Measurements from ENCODE around the gene PGS1.

Gene PGS1

GRCh38 chr17:78332991-78333390 lies 45.5 kb upstream of the PGS1 start:
- Histone ChIP-seq H2AFZ (ENCODE audit: low read depth) (no peak overlapping the region), H3K36me3 (ENCODE audit: insufficient read depth) (no peaks in the 10 kb centered on the region), H3K27me3 (ENCODE audit: insufficient read depth, low read depth) (peaks cover 10% of the 10 kb centered on the region; the same call in 1 of the 2 replicates), H3K4me1 (ENCODE audit: low read depth, poor library complexity, severe bottlenecking) (peaks cover 8% of the 10 kb centered on the region), H4K20me1 (ENCODE audit: insufficient read depth) (no peaks in the 10 kb centered on the region), H3K27ac (no peak overlapping the region), H3K4me2 (no peak overlapping the region), H3K79me2 (ENCODE audit: insufficient read depth, low read depth) (no peaks in the 10 kb centered on the region), H3K9ac (no peak overlapping the region), H3K4me3 (IDR thresholded peaks at IDR 0.05; ENCODE audit: insufficient read depth, low read depth, low read length) (no peak overlapping the region)
- TF ChIP-seq, protein P1, sequence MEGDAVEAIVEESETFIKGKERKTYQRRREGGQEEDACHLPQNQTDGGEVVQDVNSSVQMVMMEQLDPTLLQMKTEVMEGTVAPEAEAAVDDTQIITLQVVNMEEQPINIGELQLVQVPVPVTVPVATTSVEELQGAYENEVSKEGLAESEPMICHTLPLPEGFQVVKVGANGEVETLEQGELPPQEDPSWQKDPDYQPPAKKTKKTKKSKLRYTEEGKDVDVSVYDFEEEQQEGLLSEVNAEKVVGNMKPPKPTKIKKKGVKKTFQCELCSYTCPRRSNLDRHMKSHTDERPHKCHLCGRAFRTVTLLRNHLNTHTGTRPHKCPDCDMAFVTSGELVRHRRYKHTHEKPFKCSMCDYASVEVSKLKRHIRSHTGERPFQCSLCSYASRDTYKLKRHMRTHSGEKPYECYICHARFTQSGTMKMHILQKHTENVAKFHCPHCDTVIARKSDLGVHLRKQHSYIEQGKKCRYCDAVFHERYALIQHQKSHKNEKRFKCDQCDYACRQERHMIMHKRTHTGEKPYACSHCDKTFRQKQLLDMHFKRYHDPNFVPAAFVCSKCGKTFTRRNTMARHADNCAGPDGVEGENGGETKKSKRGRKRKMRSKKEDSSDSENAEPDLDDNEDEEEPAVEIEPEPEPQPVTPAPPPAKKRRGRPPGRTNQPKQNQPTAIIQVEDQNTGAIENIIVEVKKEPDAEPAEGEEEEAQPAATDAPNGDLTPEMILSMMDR (conservative IDR thresholded peaks at IDR 0.05; ENCODE audit: low read depth, low read length), result no peak

GRCh38 chr17:78335209-78335608 lies 43.2 kb upstream of the PGS1 start:
- no peaks in the 10 kb centered on the region for H4K20me1 ChIP-seq (ENCODE audit: insufficient read depth)
- H3K27ac ChIP-seq, result no peak overlapping the region
- no peaks in the 10 kb centered on the region for H3K79me2 ChIP-seq (ENCODE audit: insufficient read depth, low read depth)
- H2AFZ ChIP-seq (ENCODE audit: low read depth), result no peak overlapping the region
- no peak overlapping the region for H3K9ac ChIP-seq
- peaks cover 10% of the 10 kb centered on the region; the same call in 1 of the 2 replicates for H3K27me3 ChIP-seq (ENCODE audit: insufficient read depth, low read depth)
- H3K4me2 ChIP-seq, result no peak overlapping the region
- no peak overlapping the region for H3K4me3 ChIP-seq (IDR thresholded peaks at IDR 0.05; ENCODE audit: insufficient read depth, low read depth, low read length)
- TF ChIP-seq, protein P1 (conservative IDR thresholded peaks at IDR 0.05; ENCODE audit: low read depth, low read length), result no peak
- H3K4me1 ChIP-seq (ENCODE audit: low read depth, poor library complexity, severe bottlenecking), result no peaks in the 10 kb centered on the region
- no peaks in the 10 kb centered on the region for H3K36me3 ChIP-seq (ENCODE audit: insufficient read depth)

GRCh38 chr17:78337244-78338109 lies 41.0 kb upstream of the PGS1 start:
- H4K20me1 ChIP-seq (ENCODE audit: insufficient read depth), result no peaks in the 10 kb centered on the region
- H3K79me2 ChIP-seq (ENCODE audit: insufficient read depth, low read depth), result no peaks in the 10 kb centered on the region
- no peak overlapping the region for H2AFZ ChIP-seq (ENCODE audit: low read depth)
- no peak overlapping the region for H3K4me2 ChIP-seq
- no peaks in the 10 kb centered on the region for H3K36me3 ChIP-seq (ENCODE audit: insufficient read depth)
- no peak overlapping the region for H3K9ac ChIP-seq
- no peak overlapping the region for H3K4me3 ChIP-seq (IDR thresholded peaks at IDR 0.05; ENCODE audit: insufficient read depth, low read depth, low read length)
- peaks cover 5% of the 10 kb centered on the region for H3K4me1 ChIP-seq (ENCODE audit: low read depth, poor library complexity, severe bottlenecking)
- H3K27ac ChIP-seq, result no peak overlapping the region
- H3K27me3 ChIP-seq (ENCODE audit: insufficient read depth, low read depth), result peaks cover 10% of the 10 kb centered on the region; the same call in 1 of the 2 replicates
- TF ChIP-seq, protein P1 (conservative IDR thresholded peaks at IDR 0.05; ENCODE audit: low read depth, low read length), result no peak

DNA sequence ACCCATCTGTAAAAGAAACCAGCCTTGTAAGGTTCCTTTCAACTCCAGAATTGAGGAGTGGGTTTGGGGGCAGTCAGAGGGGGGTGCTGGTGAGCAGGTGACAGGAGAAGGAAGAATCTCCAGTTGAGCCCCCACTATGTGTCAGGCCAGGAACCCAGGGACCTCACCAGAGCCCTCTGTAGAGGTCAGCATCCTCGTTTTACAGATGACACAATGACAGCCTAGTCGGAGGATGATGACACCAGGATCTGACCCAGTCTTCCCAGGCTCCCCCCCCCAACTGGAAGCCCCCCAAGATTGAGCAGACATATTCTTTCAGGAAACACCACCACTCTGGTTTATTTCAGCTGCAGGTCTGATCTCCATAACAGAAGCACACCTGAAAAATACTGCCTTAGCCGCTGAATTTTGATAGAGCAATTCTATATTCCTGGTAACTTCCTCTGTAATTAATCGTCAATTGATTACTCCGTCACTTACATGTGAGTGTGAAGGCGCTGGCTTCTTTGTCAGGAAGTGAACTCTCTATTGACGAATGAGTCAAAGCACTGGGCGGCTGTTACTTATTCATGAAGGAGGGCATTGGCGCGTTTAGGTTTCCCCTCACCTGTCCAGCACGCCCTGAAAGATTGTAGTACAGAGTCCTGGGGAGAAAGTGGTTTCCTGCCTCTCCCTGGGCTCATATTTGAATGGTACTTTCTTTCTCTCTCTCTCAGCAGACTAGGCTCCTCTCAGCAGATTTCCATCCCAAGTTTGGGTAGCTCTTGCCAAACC lies 39.8 kb upstream of the PGS1 start:
- TF ChIP-seq, protein P1 (conservative IDR thresholded peaks at IDR 0.05; ENCODE audit: low read depth, low read length), result no peak
- peaks cover 10% of the 10 kb centered on the region; the same call in 1 of the 2 replicates for H3K27me3 ChIP-seq (ENCODE audit: insufficient read depth, low read depth)
- no peak overlapping the region for H2AFZ ChIP-seq (ENCODE audit: low read depth)
- no peak overlapping the region for H3K27ac ChIP-seq
- no peak overlapping the region for H3K4me3 ChIP-seq (IDR thresholded peaks at IDR 0.05; ENCODE audit: insufficient read depth, low read depth, low read length)
- no peaks in the 10 kb centered on the region for H3K79me2 ChIP-seq (ENCODE audit: insufficient read depth, low read depth)
- H3K36me3 ChIP-seq (ENCODE audit: insufficient read depth), result no peaks in the 10 kb centered on the region
- H3K4me2 ChIP-seq, result no peak overlapping the region
- H3K4me1 ChIP-seq (ENCODE audit: low read depth, poor library complexity, severe bottlenecking), result peaks cover 5% of the 10 kb centered on the region
- no peak overlapping the region for H3K9ac ChIP-seq
- H4K20me1 ChIP-seq (ENCODE audit: insufficient read depth), result no peaks in the 10 kb centered on the region
